K562 (cell line): ENCODE results near the gene CUL9. TPM values are rescaled to one million over a fixed set of nuclear protein-coding genes. Genes with fewer than 3 reads are reported as not detected.
A peak's percentile ranks its signal among the peaks of the same experiment; 100 is the strongest.

Experiments used
- ATAC-seq: fragments of 200-7000 bp; cut with Tn5 transposase; 3 replicates; pipeline ENCODE4 v1.9.1; 2020; ENCODE audit warnings: moderate library complexity
- BruUV-seq: library from RNA; stranded (reverse); fragments of 400-500 nt; replicated peaks from 2 replicates; lab custom pipeline; 2021; lab: Mats Ljungman, UMichigan
- CTCF ChIA-PET: fragments of 300-600 bp; formaldehyde crosslinking; extraction: SDS; loops from one replicate; lab custom pipeline; 2021; ENCODE audit warnings: low intra/inter-chr PET ratio; lab: Yijun Ruan, JAX
- POLR2A ChIA-PET: fragments of 300-600, 350-650 bp; sonication (Branson Sonifier 250); formaldehyde crosslinking; extraction: SDS; loops from one replicate; lab custom pipeline; 2021; ENCODE audit warnings: antibody characterized with exemption, inconsistent platforms; lab: Yijun Ruan, JAX
- DNase-seq, 4 experiments: peaks; one replicate each; pipeline versions ENCODE4 v3.0.0 to v3.0.0-alpha.2; 2011 to 2018; ENCODE audit warnings: low spot score in 3 of 4, mixed read lengths in 3 of 4; ENCODE audit errors: extremely low read depth in 1 of 4
- FAIRE-seq: peaks from 2 replicates; lab custom pipeline; 2011; peaks lifted over from hg19 to GRCh38; lab: Jason Lieb, UNC
- H2AFZ ChIP-seq: 2 replicates; pipeline ENCODE4 v1.6.0; 2011; ENCODE audit warnings: low read depth, low read length, control low read depth, inconsistent platforms
- H3K27ac ChIP-seq: fragments of 200-600 bp; 3 replicates; pipeline ENCODE4 v1.8.0; 2011; ENCODE audit warnings: low read depth, mild to moderate bottlenecking, control low read depth, inconsistent platforms, low read length, moderate library complexity, mixed read lengths; ENCODE audit errors: extremely low read depth
- H3K27me3 ChIP-seq, 2 experiments: fragments of 300-600 bp in 1 of 2; 2 replicates in 1 of 2; 3 replicates in 1 of 2; pipeline versions ENCODE4 v1.6.0 to v1.8.0; 2011; ENCODE audit warnings: inconsistent platforms in 2 of 2, low read length in 2 of 2, mild to moderate bottlenecking in 1 of 2, mixed read lengths in 1 of 2, moderate library complexity in 1 of 2; ENCODE audit not compliant: control insufficient read depth in 2 of 2, insufficient read depth in 2 of 2
- H3K36me3 ChIP-seq: fragments of 300-600 bp; 3 replicates; pipeline ENCODE4 v1.8.0; 2011; ENCODE audit warnings: mild to moderate bottlenecking, low read length, inconsistent platforms; ENCODE audit not compliant: control insufficient read depth, insufficient read depth
- H3K4me1 ChIP-seq, 2 experiments: fragments of 200-600 bp in 1 of 2; replicated peaks in 1 of 2; 2 replicates in 1 of 2; 3 replicates in 1 of 2; pipeline versions ENCODE4 v1.5.1 to v1.8.0; 2011; ENCODE audit warnings: inconsistent platforms in 2 of 2, low read length in 2 of 2, mild to moderate bottlenecking in 1 of 2, mixed read lengths in 1 of 2, moderate library complexity in 1 of 2; ENCODE audit not compliant: control insufficient read depth in 2 of 2, insufficient read depth in 2 of 2
- H3K4me2 ChIP-seq: 2 replicates; pipeline ENCODE4 v1.6.1; 2011; ENCODE audit warnings: low read length, control low read depth, inconsistent platforms, mixed read lengths; ENCODE audit not compliant: insufficient read depth
- H3K4me3 ChIP-seq: fragments of 200-600 bp; sonication (generic), shearing (Covaris generic); 2 replicates; pipeline ENCODE4 v1.5.1; 2016; ENCODE audit warnings: control low read depth, inconsistent platforms
- H3K79me2 ChIP-seq: fragments of 200-600 bp; 3 replicates; pipeline ENCODE4 v1.8.0; 2011; ENCODE audit warnings: low read length, inconsistent platforms; ENCODE audit not compliant: control insufficient read depth, insufficient read depth
- H3K9ac ChIP-seq, 2 experiments: 2 replicates each; pipeline versions ENCODE4 v1.6.0 to v1.6.1; 2011; ENCODE audit warnings: low read depth in 2 of 2, low read length in 2 of 2, control low read depth in 1 of 2, inconsistent platforms in 1 of 2, mild to moderate bottlenecking in 1 of 2, mixed read lengths in 1 of 2; ENCODE audit not compliant: insufficient read depth in 1 of 2
- H3K9me1 ChIP-seq: one replicate; pipeline ENCODE4 v1.6.0; 2011; ENCODE audit warnings: inconsistent platforms, mild to moderate bottlenecking, low read length, moderate library complexity; ENCODE audit not compliant: control insufficient read depth, insufficient read depth
- H3K9me3 ChIP-seq: replicated peaks from 2 replicates; pipeline ENCODE4 v1.5.1; 2011; ENCODE audit warnings: low read depth, low read length, inconsistent platforms; ENCODE audit not compliant: control insufficient read depth, insufficient read depth
- H4K20me1 ChIP-seq: replicated peaks from 2 replicates; pipeline ENCODE4 v1.6.1; 2011; ENCODE audit warnings: low read length, inconsistent platforms, mixed read lengths; ENCODE audit not compliant: control insufficient read depth, insufficient read depth
- HINFP ChIP-seq: fragments of 450-650 bp; conservative IDR thresholded peaks from 2 replicates; pipeline ENCODE4 v1.6.1; 2016; ENCODE audit warnings: missing genetic modification characterization, low read depth, mild to moderate bottlenecking, control low read depth, missing compliant biosample characterization
- HNRNPH1 ChIP-seq: fragments of 200-400 bp; formaldehyde crosslinking; optimal IDR thresholded peaks from 2 replicates; pipeline ENCODE3; 2017; ENCODE audit warnings: low read depth, mild to moderate bottlenecking, low read length, moderate library complexity
- NFIC ChIP-seq: fragments of 450-650 bp; IDR thresholded peaks from 2 replicates; pipeline ENCODE4 v1.6.1; 2017; ENCODE audit warnings: mild to moderate bottlenecking, inconsistent platforms
- POLR2G ChIP-seq: fragments of 200-400 bp; formaldehyde crosslinking; IDR thresholded peaks from 2 replicates; pipeline ENCODE4 v1.6.1; 2017; ENCODE audit warnings: low read depth, mild to moderate bottlenecking, antibody characterized with exemption, low read length, moderate library complexity
- SAP30 ChIP-seq: fragments of 200-600 bp; sonication (generic); IDR thresholded peaks from 2 replicates; pipeline ENCODE4 v1.6.1; 2012; ENCODE audit warnings: borderline replicate concordance, low read depth, mild to moderate bottlenecking, moderate library complexity, low read length, control low read depth, inconsistent platforms; ENCODE audit not compliant: insufficient read depth, poor library complexity, severe bottlenecking
- TEAD4 ChIP-seq, 2 experiments: sonication (generic) in 1 of 2; formaldehyde crosslinking in 1 of 2; IDR thresholded peaks; 2 replicates each; pipeline versions ENCODE4 v1.6.1 to v1.8.0; 2012 to 2022; ENCODE audit warnings: borderline replicate concordance in 1 of 2, inconsistent platforms in 1 of 2, low read length in 1 of 2, mild to moderate bottlenecking in 1 of 2, missing genetic modification reagents in 1 of 2
- ZBTB8A ChIP-seq: fragments of 450-650 bp; IDR thresholded peaks from 2 replicates; pipeline ENCODE4 v1.6.1; 2018; ENCODE audit warnings: mild to moderate bottlenecking, moderate library complexity; ENCODE audit not compliant: partially characterized antibody
- ZNF655 ChIP-seq: fragments of 250-450 bp; sonication (Bioruptor Pico); IDR thresholded peaks from 2 replicates; pipeline ENCODE4 v1.5.0; 2021
- ZNF717 ChIP-seq: fragments of 250-450 bp; sonication (Bioruptor Pico); IDR thresholded peaks from 2 replicates; pipeline ENCODE4 v1.5.0; 2021
- WGBS: fragments of 100-300 bp; shearing (Covaris generic); methylation state at CpG from one replicate; pipeline ENCODE4 v1.1.6; 2016; ENCODE audit warnings: low coverage, mixed read lengths; ENCODE audit not compliant: insufficient coverage; ENCODE audit errors: missing lambda C conversion rate; 5-methylcytosine and 5-hydroxymethylcytosine counted together
- in situ Hi-C: fragments of 300-500 bp; cut with MboI; formaldehyde crosslinking; loops from 4 replicates; pipeline ENCODE4 v1.15.0; 2018; ENCODE audit warnings: inconsistent platforms, mixed read lengths
- intact Hi-C: fragments of 100-400 bp; cut with micrococcal nuclease; formaldehyde crosslinking; loops from 2 replicates; pipeline ENCODE4 v1.14.2; 2022
- polyA plus RNA-seq, 8 experiments: library from polyadenylated mRNA; depleted of rRNA in 4 of 8; stranded (reverse) in 5 of 8; unstranded in 3 of 8; fragments of >200 nt; fragmentation: Nextera tagmentation in 2 of 8; fragmentation: Illumina TruSeq in 1 of 8; extraction: Ambion mirVana in 2 of 8; extraction: Trizol in 1 of 8; gene quantifications; 2 replicates each; pipeline versions ENCODE4 v1.2.1 to v1.2.3, GENCODE V29; 2011 to 2014; ENCODE audit warnings: inconsistent platforms in 1 of 8, missing spikeins in 1 of 8
- total RNA-seq, 7 experiments: library from RNA; depleted of rRNA in 6 of 7; stranded (reverse); fragments of >200 nt in 6 of 7; fragmentation: Illumina TruSeq in 2 of 7; extraction: Trizol in 2 of 7; gene quantifications; 2 replicates each; pipeline versions ENCODE4 v1.2.1 to v1.2.3, GENCODE V29; 2011 to 2021; ENCODE audit warnings: low replicate concordance in 1 of 7

Gene CUL9
- total and polyA plus RNA-seq, 9 of the 15 experiments (the other 6 are each of a cell fraction or from before 2014, with no cell fraction given): 0.50 to 20.7 (median 6.6) TPM

- no peaks in the 10 kb centered on the region; the same call in 1 of the 2 replicates for H4K20me1 ChIP-seq
- no peaks in the 10 kb centered on the region for H3K79me2 ChIP-seq
- no peaks in the 10 kb centered on the region for H3K9me3 ChIP-seq
- intact Hi-C loops (no loop called here), in situ Hi-C loops (no loop called here)
- 0 out of 3 replicates have a peak, but pooled peaks cover 4% of the 10 kb centered on the region for H3K36me3 ChIP-seq
- no peak overlapping the region for H2AFZ ChIP-seq
- H3K4me2 ChIP-seq: no peak overlapping the region
- H3K27ac ChIP-seq: no peak overlapping the region
- H3K9ac ChIP-seq: no peak overlapping the region
- POLR2A ChIA-PET: interaction anchor here (0.6 to 1.0 kb wide), 3 partner anchors 15 to 24 kb away, joined by 3 read pairs; no protein-coding TSS in a partner anchor
- H3K9me1 ChIP-seq: no peaks in the 10 kb centered on the region
- no TSS peak for BruUV-seq
- H3K4me3 ChIP-seq: no peak overlapping the region
- ATAC-seq (no peak), DNase-seq (no peak), FAIRE-seq (no peak)
- no peaks in the 10 kb centered on the region for H3K27me3 ChIP-seq
- peaks cover 0 to 3% of the 10 kb centered on the region in 2 experiments; a peak in 2 of 5 replicates for H3K4me1 ChIP-seq
- 73% methylated on average over 8 of the region's 8 CpGs for WGBS
- TF ChIP-seq TEAD4 (IDR thresholded peaks at IDR 0.05; ENCODE audit: low read length): no peak
- no peak for TF ChIP-seq TEAD4 (CRISPR knock-in tag; IDR thresholded peaks at IDR 0.05; ENCODE audit: borderline replicate concordance)
- TF ChIP-seq HINFP (tag): no peak
- TF ChIP-seq POLR2G: 0 out of 2 replicates have a peak, but pooled peaks have one; percentile 3
- no peak for TF ChIP-seq HNRNPH1
- TF ChIP-seq ZNF655 (CRISPR knock-in tag): no peak
- no peak for TF ChIP-seq ZBTB8A
- TF ChIP-seq ZNF717 (CRISPR knock-in tag): no peak
- TF ChIP-seq SAP30: no peak
- no peak for TF ChIP-seq NFIC
- CTCF ChIA-PET: no interaction called here
Measured at GRCh38 chr6:43203718-43204095, 21.7 kb downstream of the CUL9 start.
